Activated gamma-delta T cell treated with Interleukin-2 at 50 U/mL for 16 hours (primary cell): ENCODE data around the gene SEC63.

Source experiments
- DNase-seq: peaks from one replicate; pipeline ENCODE4 v3.0.0-alpha.2; 2020

SEC63 gene

GRCh38 chr6:107853230-107853629 is 104.8 kb downstream of the SEC63 start:
- no peak for DNase-seq

GRCh38 chr6:107849325-107849724 is 108.7 kb downstream of the SEC63 start:
- DNase-seq: no peak

- peak; percentile 80 for DNase-seq
These were observed 109.9 kb downstream of the SEC63 start for GRCh38 chr6:107847844-107848802.

- no peak for DNase-seq
These were observed 111.7 kb downstream of the SEC63 start for GRCh38 chr6:107846262-107846795.

- DNase-seq: no peak
These were observed 112.2 kb downstream of the SEC63 start for GRCh38 chr6:107845777-107846176.

- no peak for DNase-seq
These were observed 114.6 kb downstream of the SEC63 start for GRCh38 chr6:107843400-107843799.

GRCh38 chr6:107841275-107841670 is 116.7 kb downstream of the SEC63 start:
- DNase-seq: no peak

- no peak for DNase-seq
These were observed 117.3 kb downstream of the SEC63 start for GRCh38 chr6:107840636-107841274.

- no peak for DNase-seq
These were observed 124.9 kb downstream of the SEC63 start for GRCh38 chr6:107833136-107833535.

- no peak for DNase-seq
These were observed 125.6 kb downstream of the SEC63 start for GRCh38 chr6:107832151-107833056.

GRCh38 chr6:107830060-107830459 is 127.9 kb downstream of the SEC63 start:
- DNase-seq: no peak

GRCh38 chr6:107827541-107827940 is 130.5 kb downstream of the SEC63 start:
- no peak for DNase-seq

- peak; percentile 41 for DNase-seq
These were observed 134.9 kb downstream of the SEC63 start for GRCh38 chr6:107823047-107823557.

GRCh38 chr6:107822176-107823046 is 135.6 kb downstream of the SEC63 start:
- DNase-seq: peak; percentile 61

- DNase-seq: no peak
These were observed 136.4 kb downstream of the SEC63 start for GRCh38 chr6:107821591-107821990.

GRCh38 chr6:107820338-107821261 is 137.4 kb downstream of the SEC63 start:
- DNase-seq: peak; percentile 41

GRCh38 chr6:107819964-107820337 is 138.1 kb downstream of the SEC63 start:
- DNase-seq: peak; percentile 41

- peak; percentile 45 for DNase-seq
These were observed 138.8 kb downstream of the SEC63 start for GRCh38 chr6:107819217-107819616.

GRCh38 chr6:107818272-107818671 is 139.7 kb downstream of the SEC63 start:
- DNase-seq: no peak

GRCh38 chr6:107817784-107818183 is 140.2 kb downstream of the SEC63 start:
- DNase-seq: no peak
